HG02763 (cell line): ENCODE results near the gene PCED1B.
"Not testable (repeated sequence)": the region's sequence is repeated elsewhere in the genome, so short reads cannot be mapped to it uniquely, and the experiment has no call there.

Source experiments
- ATAC-seq: cut with Tn5 transposase; IDR thresholded peaks from one replicate; pipeline ENCODE4 v1.9.1; 2021; ENCODE audit warnings: mild to moderate bottlenecking, moderate library complexity; ENCODE audit not compliant: unreplicated experiment

PCED1B gene

GRCh38 chr12:47079468-47079980, at the start of gene PCED1B, which contains the start of gene AMIGO2:
Gene PCED1B, plus strand, starts transcription at chr12:47079621. Its CDS starts 155,443 bp downstream, at chr12:47235064.
Gene AMIGO2, minus strand, starts transcription at chr12:47079959. Its CDS starts 957 bp downstream, at chr12:47079002.
- peak; percentile 64 for ATAC-seq

- no peak for ATAC-seq
These were observed 49.5 kb upstream of the PCED1B start for GRCh38 chr12:47029903-47030302.

- no peak for ATAC-seq
These were observed 46.8 kb upstream of the PCED1B start for GRCh38 chr12:47032644-47033043.

GRCh38 chr12:47033081-47033480, 46.3 kb upstream of the PCED1B start:
- ATAC-seq: no peak

GRCh38 chr12:47033789-47034555, 45.4 kb upstream of the PCED1B start:
- ATAC-seq: no peak

GRCh38 chr12:47034661-47035060, 44.8 kb upstream of the PCED1B start:
- ATAC-seq: no peak

- ATAC-seq: no peak
These were observed 43.9 kb upstream of the PCED1B start for GRCh38 chr12:47035484-47035883.

- ATAC-seq: no peak
These were observed 41.1 kb upstream of the PCED1B start for GRCh38 chr12:47038270-47038748.

GRCh38 chr12:47039079-47039478, 40.3 kb upstream of the PCED1B start:
- ATAC-seq: no peak

GRCh38 chr12:47039756-47040155, 39.7 kb upstream of the PCED1B start:
- ATAC-seq: no peak

- ATAC-seq: no peak
These were observed 38.1 kb upstream of the PCED1B start for GRCh38 chr12:47041327-47041726.

GRCh38 chr12:47048541-47048940, 30.9 kb upstream of the PCED1B start:
- ATAC-seq: no peak

- ATAC-seq: not testable (repeated sequence)
These were observed 28.1 kb upstream of the PCED1B start for GRCh38 chr12:47051291-47051690.

GRCh38 chr12:47052274-47052673, 27.1 kb upstream of the PCED1B start:
- ATAC-seq: no peak

GRCh38 chr12:47053961-47054360, 25.5 kb upstream of the PCED1B start:
- ATAC-seq: no peak

GRCh38 chr12:47054659-47055058, 24.8 kb upstream of the PCED1B start:
- ATAC-seq: no peak

- ATAC-seq: not testable (repeated sequence)
These were observed 23.6 kb upstream of the PCED1B start for GRCh38 chr12:47055856-47056255.

- ATAC-seq: not testable (repeated sequence)
These were observed 22.5 kb upstream of the PCED1B start for GRCh38 chr12:47056944-47057343.

- not testable (repeated sequence) for ATAC-seq
These were observed 20.8 kb upstream of the PCED1B start for GRCh38 chr12:47058640-47059039.

- no peak for ATAC-seq
These were observed 13.9 kb upstream of the PCED1B start for GRCh38 chr12:47065546-47065945.

GRCh38 chr12:47066278-47067025, 13.0 kb upstream of the PCED1B start:
- no peak for ATAC-seq

- no peak for ATAC-seq
These were observed 12.2 kb upstream of the PCED1B start for GRCh38 chr12:47067176-47067575.
